ENCODE measurements around the gene HYAL4.
A peak's percentile ranks its signal among the peaks of the same experiment; 100 is the strongest.

HYAL4 gene

GRCh38 chr7:123871998-123872867 is 27.3 kb downstream of the HYAL4 start:
- DNase-seq (ENCODE audit: low read depth, low spot score): peak; percentile 52
- no peak overlapping the region for H3K4me3 ChIP-seq (ENCODE audit: low read depth, low read length)
- peak; percentile 59 for TF ChIP-seq CTCF (IDR thresholded peaks at IDR 0.05; ENCODE audit: low read depth, low read length)
- in situ Hi-C loops (cut with HindIII; ENCODE audit: low sequenced_read_pairs): no loop called here

GRCh38 chr7:123872908-123873307 is 27.9 kb downstream of the HYAL4 start:
- in situ Hi-C loops (cut with HindIII; ENCODE audit: low sequenced_read_pairs): no loop called here
- H3K4me3 ChIP-seq (ENCODE audit: low read depth, low read length): no peak overlapping the region
- DNase-seq (ENCODE audit: low read depth, low spot score): no peak
- no peak for TF ChIP-seq CTCF (IDR thresholded peaks at IDR 0.05; ENCODE audit: low read depth, low read length)

GRCh38 chr7:123876557-123877256 is 31.7 kb downstream of the HYAL4 start:
- no peak for TF ChIP-seq CTCF (IDR thresholded peaks at IDR 0.05; ENCODE audit: low read depth, low read length)
- H3K4me3 ChIP-seq (ENCODE audit: low read depth, low read length): no peak overlapping the region
- DNase-seq (ENCODE audit: low read depth, low spot score): no peak
- in situ Hi-C loops (cut with HindIII; ENCODE audit: low sequenced_read_pairs): no loop called here

- in situ Hi-C loops (cut with HindIII; ENCODE audit: low sequenced_read_pairs): no loop called here
- no peak overlapping the region for H3K4me3 ChIP-seq (ENCODE audit: low read depth, low read length)
- TF ChIP-seq CTCF (IDR thresholded peaks at IDR 0.05; ENCODE audit: low read depth, low read length): no peak
- DNase-seq (ENCODE audit: low read depth, low spot score): no peak
These were observed 34.7 kb downstream of the HYAL4 start for GRCh38 chr7:123879628-123880027.

GRCh38 chr7:123881300-123881699 is 36.3 kb downstream of the HYAL4 start:
- in situ Hi-C loops (cut with HindIII; ENCODE audit: low sequenced_read_pairs): no loop called here
- no peak for DNase-seq (ENCODE audit: low read depth, low spot score)

GRCh38 chr7:123883154-123883553 is 38.2 kb downstream of the HYAL4 start:
- in situ Hi-C loops (cut with HindIII; ENCODE audit: low sequenced_read_pairs): no loop called here
- no peak overlapping the region for H3K4me3 ChIP-seq (ENCODE audit: low read depth, low read length)
- no peak for TF ChIP-seq CTCF (IDR thresholded peaks at IDR 0.05; ENCODE audit: low read depth, low read length)
- DNase-seq (ENCODE audit: low read depth, low spot score): no peak

More at GRCh38 chr7:123881300-123881699, 36.3 kb downstream of the HYAL4 start:
- no peak for TF ChIP-seq CTCF (IDR thresholded peaks at IDR 0.05; ENCODE audit: low read depth, low read length)
- no peak overlapping the region for H3K4me3 ChIP-seq (ENCODE audit: low read depth, low read length)

Data from astrocyte of the spinal cord (primary cell).